Vagina (tissue), 2 donors: ENCODE results near the gene APRT. TPM values are rescaled to one million over a fixed set of nuclear protein-coding genes. Genes with fewer than 3 reads are reported as not detected.
"Not testable (repeated sequence)": the region's sequence is repeated elsewhere in the genome, so short reads cannot be mapped to it uniquely, and the experiment has no call there.

ENCODE experiments used
- DNase-seq, 2 donors: peaks; one replicate each; pipeline ENCODE4 v3.0.0-alpha.2; 2017; ENCODE audit errors: extremely low spot score in 2 of 2
- H3K27ac ChIP-seq: fragments of 200-600 bp; sonication (generic); one replicate; pipeline ENCODE4 v1.5.1; 2019
- H3K27me3 ChIP-seq: fragments of 200-600 bp; sonication (generic); one replicate; pipeline ENCODE4 v1.5.1; 2019
- H3K36me3 ChIP-seq, 2 donors: fragments of 200-600 bp; sonication (generic); one replicate each; pipeline ENCODE4 v1.5.1; 2017 to 2019
- H3K4me1 ChIP-seq: fragments of 200-600 bp; sonication (generic); one replicate; pipeline ENCODE4 v1.5.1; 2019
- H3K4me3 ChIP-seq, 2 donors: fragments of 200-600 bp; sonication (generic); 1 replicate in 1 of 2; 2 replicates in 1 of 2; pipeline ENCODE4 v1.5.1; 2016 to 2019
- H3K9me3 ChIP-seq: fragments of 200-600 bp; sonication (generic); one replicate; pipeline ENCODE4 v1.5.1; 2019
- POLR2A ChIP-seq, 2 donors: fragments of 450-650 bp; IDR thresholded peaks; one replicate each; pipeline ENCODE4 v1.6.1; 2017; ENCODE audit warnings: antibody characterized with exemption in 2 of 2, mild to moderate bottlenecking in 2 of 2, moderate library complexity in 2 of 2
- POLR2AphosphoS5 ChIP-seq, 2 donors: sonication (generic); formaldehyde crosslinking; IDR thresholded peaks; one replicate each; pipeline ENCODE4 v1.9.0; 2017; ENCODE audit warnings: antibody characterized with exemption in 2 of 2, mild to moderate bottlenecking in 2 of 2, low read depth in 1 of 2; ENCODE audit not compliant: insufficient read depth in 1 of 2
- intact Hi-C: fragments of 100-400 bp; cut with DNase I; formaldehyde crosslinking; loops from one replicate; pipeline ENCODE4 v1.15.1; 2023
- total RNA-seq: library from RNA; depleted of rRNA; stranded (reverse); fragments of >200 nt; gene quantifications from one replicate; pipeline ENCODE4 v1.2.3, GENCODE V29; 2016
- TF ChIP-seq, protein P1 (sequence below), 3 experiments: fragments of 450-650 bp in 2 of 3; fragments of 200-600 bp in 1 of 3; sonication (generic) in 1 of 3; IDR thresholded peaks; one replicate each; pipeline ENCODE4 v1.5.1; 2017 to 2019; ENCODE audit warnings: antibody characterized with exemption in 3 of 3, mild to moderate bottlenecking in 2 of 3, moderate library complexity in 2 of 3

The APRT gene
- total RNA-seq, 1 donor from 2014 or later, result 134 TPM

GRCh38 chr16:88824256-88825077 is 12.7 kb upstream of the APRT start:
- Histone ChIP-seq H3K9me3 (no peaks in the 10 kb centered on the region), H3K27me3 (no peaks in the 10 kb centered on the region), H3K4me1 (peaks cover 4% of the 10 kb centered on the region), H3K36me3 (peaks cover 0 to 34% of the 10 kb centered on the region in 2 donors), H3K27ac (no peak overlapping the region), H3K4me3 (no peak overlapping the region)
- TF ChIP-seq POLR2A (IDR thresholded peaks at IDR 0.05), result no peak
- TF ChIP-seq, protein P1, sequence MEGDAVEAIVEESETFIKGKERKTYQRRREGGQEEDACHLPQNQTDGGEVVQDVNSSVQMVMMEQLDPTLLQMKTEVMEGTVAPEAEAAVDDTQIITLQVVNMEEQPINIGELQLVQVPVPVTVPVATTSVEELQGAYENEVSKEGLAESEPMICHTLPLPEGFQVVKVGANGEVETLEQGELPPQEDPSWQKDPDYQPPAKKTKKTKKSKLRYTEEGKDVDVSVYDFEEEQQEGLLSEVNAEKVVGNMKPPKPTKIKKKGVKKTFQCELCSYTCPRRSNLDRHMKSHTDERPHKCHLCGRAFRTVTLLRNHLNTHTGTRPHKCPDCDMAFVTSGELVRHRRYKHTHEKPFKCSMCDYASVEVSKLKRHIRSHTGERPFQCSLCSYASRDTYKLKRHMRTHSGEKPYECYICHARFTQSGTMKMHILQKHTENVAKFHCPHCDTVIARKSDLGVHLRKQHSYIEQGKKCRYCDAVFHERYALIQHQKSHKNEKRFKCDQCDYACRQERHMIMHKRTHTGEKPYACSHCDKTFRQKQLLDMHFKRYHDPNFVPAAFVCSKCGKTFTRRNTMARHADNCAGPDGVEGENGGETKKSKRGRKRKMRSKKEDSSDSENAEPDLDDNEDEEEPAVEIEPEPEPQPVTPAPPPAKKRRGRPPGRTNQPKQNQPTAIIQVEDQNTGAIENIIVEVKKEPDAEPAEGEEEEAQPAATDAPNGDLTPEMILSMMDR (IDR thresholded peaks at IDR 0.05), result no peak
- TF ChIP-seq POLR2AphosphoS5 (IDR thresholded peaks at IDR 0.05; ENCODE audit: insufficient read depth in 1 of 2, low read depth in 1 of 2), result no peak
- DNase-seq, result no peak
- intact Hi-C loops, result loop anchor here (5.0 kb wide), 1 partner anchor 233 kb away; no protein-coding TSS in a partner anchor

DNA sequence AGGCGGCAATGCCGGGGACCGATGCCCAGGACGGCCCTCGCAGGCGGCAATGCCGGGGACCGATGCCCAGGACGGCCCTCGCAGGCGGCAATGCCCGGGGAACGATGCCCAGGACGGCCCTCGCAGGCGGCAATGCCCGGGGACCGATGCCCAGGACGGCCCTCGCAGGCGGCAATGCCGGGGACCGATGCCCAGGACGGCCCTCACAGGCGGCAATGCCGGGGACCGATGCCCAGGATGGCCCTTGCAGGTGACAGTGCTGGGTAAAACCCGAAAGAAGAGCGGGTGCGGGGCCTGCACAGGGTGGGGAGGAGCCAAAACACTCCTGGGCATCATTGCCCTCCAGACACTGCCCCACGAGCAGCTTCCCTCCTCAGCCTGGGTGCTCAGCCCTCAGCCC is 11.9 kb upstream of the APRT start:
- H3K36me3 ChIP-seq, result peaks cover 0 to 34% of the 10 kb centered on the region in 2 donors
- not testable (repeated sequence) for H3K9me3 ChIP-seq, DNase-seq, H3K27ac ChIP-seq, H3K4me1 ChIP-seq, H3K4me3 ChIP-seq, H3K27me3 ChIP-seq
- intact Hi-C loops, result loop anchor here (5.0 kb wide), 1 partner anchor 234 kb away; no protein-coding TSS in a partner anchor

GRCh38 chr16:88822281-88823040 is 10.7 kb upstream of the APRT start:
- H3K27me3 ChIP-seq, result no peaks in the 10 kb centered on the region
- TF ChIP-seq POLR2AphosphoS5 (IDR thresholded peaks at IDR 0.05; ENCODE audit: insufficient read depth in 1 of 2, low read depth in 1 of 2) (no peak), POLR2A (IDR thresholded peaks at IDR 0.05) (no peak)
- TF ChIP-seq, protein P1 (IDR thresholded peaks at IDR 0.05), result no peak
- H3K4me3 ChIP-seq, result no peak overlapping the region
- H3K27ac ChIP-seq, result no peak overlapping the region
- DNase-seq, result no peak
- peaks cover 4% of the 10 kb centered on the region for H3K4me1 ChIP-seq
- no peaks in the 10 kb centered on the region for H3K9me3 ChIP-seq
- intact Hi-C loops, result loop anchor here (5.0 kb wide), 1 partner anchor 235 kb away; no protein-coding TSS in a partner anchor
- H3K36me3 ChIP-seq, result peaks cover 0 to 25% of the 10 kb centered on the region in 2 donors

GRCh38 chr16:88821168-88821850 is 9.6 kb upstream of the APRT start:
- no peaks in the 10 kb centered on the region for H3K9me3 ChIP-seq
- intact Hi-C loops, result loop anchor here (5.0 kb wide), 1 partner anchor 236 kb away; no protein-coding TSS in a partner anchor
- H3K27ac ChIP-seq, result no peak overlapping the region
- no peaks in the 10 kb centered on the region for H3K4me1 ChIP-seq
- H3K4me3 ChIP-seq, result no peak overlapping the region
- TF ChIP-seq POLR2AphosphoS5 (IDR thresholded peaks at IDR 0.05; ENCODE audit: insufficient read depth in 1 of 2, low read depth in 1 of 2), result no peak
- TF ChIP-seq, protein P1 (IDR thresholded peaks at IDR 0.05), result no peak
- no peak for TF ChIP-seq POLR2A (IDR thresholded peaks at IDR 0.05)
- DNase-seq, result no peak
- peaks cover 0 to 25% of the 10 kb centered on the region in 2 donors for H3K36me3 ChIP-seq
- H3K27me3 ChIP-seq, result no peaks in the 10 kb centered on the region

GRCh38 chr16:88820385-88821025 is 8.8 kb upstream of the APRT start:
- Histone ChIP-seq H3K36me3 (peaks cover 0 to 25% of the 10 kb centered on the region in 2 donors), H3K9me3 (no peaks in the 10 kb centered on the region), H3K27ac (no peak overlapping the region), H3K4me1 (no peaks in the 10 kb centered on the region), H3K4me3 (no peak overlapping the region), H3K27me3 (no peaks in the 10 kb centered on the region)
- TF ChIP-seq POLR2A (IDR thresholded peaks at IDR 0.05) (no peak), POLR2AphosphoS5 (IDR thresholded peaks at IDR 0.05; ENCODE audit: insufficient read depth in 1 of 2, low read depth in 1 of 2) (no peak)
- TF ChIP-seq, protein P1 (IDR thresholded peaks at IDR 0.05), result no peak
- intact Hi-C loops, result loop anchor here (5.0 kb wide), 1 partner anchor 237 kb away; no protein-coding TSS in a partner anchor
- no peak for DNase-seq
